GM12864 (cell line): ENCODE data around the gene ECPAS.

Experiments
- DNase-seq: peaks from one replicate; pipeline ENCODE4 v3.0.0-alpha.2; 2011; ENCODE audit warnings: low read depth
- H3K4me3 ChIP-seq: 2 replicates; pipeline ENCODE4 v1.5.1; 2011; ENCODE audit warnings: mild to moderate bottlenecking, low read depth, low read length, control low read depth
- TF ChIP-seq, protein P1 (sequence below): IDR thresholded peaks from 2 replicates; pipeline ENCODE4 v1.5.1; 2011; ENCODE audit warnings: low read depth, mild to moderate bottlenecking, moderate library complexity, low read length, control low read depth, inconsistent platforms; ENCODE audit errors: missing control alignments

ECPAS gene

DNA sequence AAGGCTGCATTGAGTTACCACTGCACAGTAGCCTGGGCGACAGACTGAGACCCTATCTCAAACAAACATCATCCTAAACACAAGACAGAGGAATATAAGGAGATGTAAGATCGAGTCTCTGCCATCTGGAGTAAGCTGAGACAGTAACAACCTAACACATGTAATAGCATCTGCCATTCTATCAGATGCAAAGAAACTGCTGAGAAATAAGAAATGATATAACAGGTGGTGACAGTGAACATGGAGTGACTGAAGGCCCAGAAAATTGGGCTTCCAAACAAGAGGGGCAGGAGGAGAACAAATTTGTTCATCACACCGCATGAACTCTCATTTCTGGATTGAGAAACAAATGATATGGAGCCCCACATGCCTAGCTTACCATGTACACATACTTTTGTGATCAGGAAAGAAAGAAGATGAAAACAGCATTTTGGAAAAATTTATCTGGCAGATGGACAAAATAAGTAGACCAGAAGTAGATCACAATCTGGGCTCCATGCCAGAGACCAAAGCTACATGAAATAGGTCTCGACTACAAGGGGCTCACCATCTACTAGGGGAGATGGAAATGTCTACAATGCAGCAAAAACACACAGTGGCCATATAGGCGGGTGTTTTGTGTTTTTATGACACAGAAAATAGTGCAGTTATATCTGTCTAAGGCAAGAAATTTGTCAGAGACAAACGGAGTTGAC lies 45.5 kb downstream of the ECPAS start:
- TF ChIP-seq, protein P1, sequence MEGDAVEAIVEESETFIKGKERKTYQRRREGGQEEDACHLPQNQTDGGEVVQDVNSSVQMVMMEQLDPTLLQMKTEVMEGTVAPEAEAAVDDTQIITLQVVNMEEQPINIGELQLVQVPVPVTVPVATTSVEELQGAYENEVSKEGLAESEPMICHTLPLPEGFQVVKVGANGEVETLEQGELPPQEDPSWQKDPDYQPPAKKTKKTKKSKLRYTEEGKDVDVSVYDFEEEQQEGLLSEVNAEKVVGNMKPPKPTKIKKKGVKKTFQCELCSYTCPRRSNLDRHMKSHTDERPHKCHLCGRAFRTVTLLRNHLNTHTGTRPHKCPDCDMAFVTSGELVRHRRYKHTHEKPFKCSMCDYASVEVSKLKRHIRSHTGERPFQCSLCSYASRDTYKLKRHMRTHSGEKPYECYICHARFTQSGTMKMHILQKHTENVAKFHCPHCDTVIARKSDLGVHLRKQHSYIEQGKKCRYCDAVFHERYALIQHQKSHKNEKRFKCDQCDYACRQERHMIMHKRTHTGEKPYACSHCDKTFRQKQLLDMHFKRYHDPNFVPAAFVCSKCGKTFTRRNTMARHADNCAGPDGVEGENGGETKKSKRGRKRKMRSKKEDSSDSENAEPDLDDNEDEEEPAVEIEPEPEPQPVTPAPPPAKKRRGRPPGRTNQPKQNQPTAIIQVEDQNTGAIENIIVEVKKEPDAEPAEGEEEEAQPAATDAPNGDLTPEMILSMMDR, result no peak
- no peak for DNase-seq
- no peak overlapping the region for H3K4me3 ChIP-seq

DNA sequence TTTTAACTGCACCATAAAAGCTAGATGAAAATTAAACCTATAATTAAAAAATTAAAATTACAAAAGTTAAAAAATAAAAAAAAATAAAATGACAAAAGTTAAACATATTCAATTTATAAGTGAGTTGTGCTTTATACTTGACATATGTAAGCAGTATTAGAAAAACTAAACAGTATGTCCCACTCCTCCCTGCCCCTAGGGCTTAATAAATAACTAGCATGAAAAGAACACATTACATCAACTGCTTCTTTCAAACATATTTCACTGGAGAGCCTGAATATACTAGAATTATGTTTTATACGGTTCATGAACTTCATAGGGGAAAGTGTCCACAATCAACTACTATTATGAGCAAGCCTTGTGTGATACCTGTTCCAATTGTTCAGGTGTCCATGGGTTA lies 47.6 kb downstream of the ECPAS start:
- DNase-seq, result no peak
- TF ChIP-seq, protein P1, result no peak
- no peak overlapping the region for H3K4me3 ChIP-seq

DNA sequence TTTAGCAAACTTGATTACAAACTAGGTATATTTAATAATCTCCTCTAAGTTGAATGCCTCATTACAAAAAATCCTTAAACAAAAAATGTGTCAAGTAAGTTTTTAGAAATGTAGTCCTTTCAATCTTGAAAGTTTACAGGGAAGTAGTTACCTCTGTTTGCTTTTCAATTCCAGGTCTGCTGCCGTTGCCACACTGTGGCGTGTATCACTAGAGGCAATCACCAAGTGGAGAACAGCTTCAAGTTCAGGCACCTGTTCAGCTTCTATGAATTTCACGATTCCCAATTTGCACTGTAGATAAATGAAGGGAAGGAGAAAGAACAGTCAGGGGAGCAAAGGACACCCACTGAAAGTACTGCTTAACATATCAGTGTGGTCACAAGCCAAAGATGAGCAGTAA lies 51.1 kb downstream of the ECPAS start:
- H3K4me3 ChIP-seq, result no peak overlapping the region
- TF ChIP-seq, protein P1, result no peak
- DNase-seq, result no peak

DNA sequence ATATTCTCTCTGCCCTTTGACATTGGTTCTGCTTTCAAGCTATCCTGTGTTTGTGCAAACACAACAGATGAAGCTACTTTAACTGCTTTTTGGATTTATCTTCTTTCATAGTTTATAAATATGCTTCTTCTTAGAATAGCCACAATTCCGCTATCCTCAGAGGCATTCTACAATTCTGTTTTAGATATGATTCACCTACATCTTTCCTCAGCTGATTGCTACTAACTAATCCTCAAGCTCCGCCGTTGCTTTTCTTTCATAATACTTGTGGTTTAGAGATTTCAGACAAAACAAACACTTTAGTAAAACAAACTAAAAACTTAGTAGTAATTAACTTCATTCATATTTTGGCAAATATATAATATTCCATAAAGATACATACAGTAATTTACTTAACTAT lies 52.5 kb downstream of the ECPAS start:
- no peak overlapping the region for H3K4me3 ChIP-seq
- TF ChIP-seq, protein P1, result no peak
- no peak for DNase-seq

DNA sequence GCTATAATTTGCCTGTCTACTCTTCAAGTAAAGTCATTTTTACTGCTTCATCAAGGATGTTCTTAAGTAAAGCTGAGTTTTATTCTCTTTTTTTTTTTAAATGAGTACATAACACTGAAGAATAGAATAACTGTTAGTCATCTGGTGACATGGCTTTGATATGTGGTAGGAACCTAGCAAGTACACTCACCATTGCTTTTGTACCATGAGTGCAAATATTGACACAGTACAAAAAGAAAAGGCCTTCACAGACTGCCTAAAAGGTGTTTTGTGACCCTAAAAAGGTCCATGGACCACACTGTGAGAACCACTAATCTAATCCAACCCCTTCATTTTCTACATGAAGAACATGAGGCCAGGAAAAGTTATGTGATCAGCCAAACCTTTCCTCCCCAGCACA lies 55.0 kb downstream of the ECPAS start:
- no peak for DNase-seq
- TF ChIP-seq, protein P1, result no peak
- no peak overlapping the region for H3K4me3 ChIP-seq

DNA sequence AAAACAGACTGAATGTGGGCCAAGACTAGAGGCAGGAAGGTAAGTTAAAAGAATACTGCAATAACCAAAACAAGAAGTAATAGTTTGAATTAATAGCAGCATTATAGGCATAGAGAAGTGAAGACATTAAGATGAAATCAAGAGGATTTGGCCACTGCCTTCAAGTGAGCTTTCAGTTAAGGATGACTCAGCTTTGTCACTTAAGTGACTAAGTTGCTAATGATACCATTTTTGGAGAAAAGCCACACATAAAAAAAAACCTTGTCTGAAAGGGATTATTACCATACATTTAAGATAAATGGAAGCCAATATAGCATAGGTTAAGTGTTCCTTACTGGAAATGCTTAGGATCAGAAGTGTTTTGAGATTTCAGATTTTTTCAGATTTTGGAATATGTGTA lies 57.0 kb downstream of the ECPAS start:
- no peak for DNase-seq
- H3K4me3 ChIP-seq, result no peak overlapping the region
- TF ChIP-seq, protein P1, result no peak

DNA sequence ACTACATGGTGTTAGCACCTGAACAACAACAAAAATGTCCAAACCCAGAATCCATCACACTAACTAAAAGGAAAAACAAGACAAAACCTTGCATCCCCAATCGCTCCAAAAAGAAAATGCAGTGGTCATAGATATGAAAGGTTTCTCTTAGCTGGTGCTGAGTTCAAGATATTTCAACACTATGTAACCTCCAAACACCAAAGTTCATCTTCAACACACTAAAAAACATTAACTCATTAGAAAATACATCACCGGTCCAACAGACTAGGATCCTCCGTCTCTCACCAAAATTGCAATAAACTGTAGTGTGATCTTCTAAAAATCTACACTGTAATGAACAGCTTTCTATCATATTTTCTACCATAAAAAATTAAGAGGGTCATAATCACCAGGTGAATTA lies 60.8 kb downstream of the ECPAS start:
- no peak for DNase-seq
- TF ChIP-seq, protein P1, result no peak
- no peak overlapping the region for H3K4me3 ChIP-seq
